ENCODE measurements around the gene ACTR3C.

Gene ACTR3C

DNA sequence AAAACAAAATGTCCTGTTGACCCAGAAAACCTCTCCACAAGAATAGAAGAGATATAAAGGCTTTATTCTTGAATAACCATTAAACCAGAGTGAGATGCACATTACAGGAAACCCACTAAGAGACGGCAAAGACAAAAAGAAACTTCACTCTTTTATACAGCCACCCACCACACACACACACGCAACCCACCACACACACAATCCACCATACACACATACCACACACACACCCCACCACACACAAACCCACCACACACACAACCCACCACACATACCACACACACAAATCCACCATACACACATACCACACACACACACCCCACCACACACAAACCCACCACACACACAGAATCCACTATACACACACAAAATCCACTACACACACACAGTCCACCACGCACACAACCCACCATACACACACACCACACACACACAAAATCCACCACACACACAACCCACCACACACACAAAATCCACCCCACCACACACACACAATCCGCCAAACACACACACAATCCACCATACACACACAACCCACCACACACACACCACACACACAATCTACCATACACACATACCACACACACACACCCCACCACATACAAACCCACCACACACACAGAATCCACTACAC, 35.8 kb upstream of the ACTR3C start:
- DNase-seq = no peak

DNA sequence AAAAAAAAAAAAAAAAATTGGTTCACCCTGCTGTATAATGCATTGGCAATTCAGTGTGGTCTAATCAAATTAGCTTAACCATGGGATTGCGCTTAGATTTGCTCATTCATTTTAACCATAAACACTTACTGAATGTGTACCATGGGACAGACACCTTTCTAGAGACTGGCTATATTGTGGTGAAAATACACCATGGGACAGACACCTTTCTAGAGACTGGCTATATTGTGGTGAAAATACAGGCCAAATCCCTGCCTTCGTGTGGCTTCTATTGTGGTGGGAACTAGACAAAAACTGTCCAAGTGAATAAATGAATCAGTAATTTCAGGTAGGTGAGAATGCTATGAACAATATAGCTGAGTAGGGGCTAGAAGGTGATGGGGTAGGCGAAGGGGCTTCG, 35.1 kb upstream of the ACTR3C start:
- DNase-seq = no peak

DNA sequence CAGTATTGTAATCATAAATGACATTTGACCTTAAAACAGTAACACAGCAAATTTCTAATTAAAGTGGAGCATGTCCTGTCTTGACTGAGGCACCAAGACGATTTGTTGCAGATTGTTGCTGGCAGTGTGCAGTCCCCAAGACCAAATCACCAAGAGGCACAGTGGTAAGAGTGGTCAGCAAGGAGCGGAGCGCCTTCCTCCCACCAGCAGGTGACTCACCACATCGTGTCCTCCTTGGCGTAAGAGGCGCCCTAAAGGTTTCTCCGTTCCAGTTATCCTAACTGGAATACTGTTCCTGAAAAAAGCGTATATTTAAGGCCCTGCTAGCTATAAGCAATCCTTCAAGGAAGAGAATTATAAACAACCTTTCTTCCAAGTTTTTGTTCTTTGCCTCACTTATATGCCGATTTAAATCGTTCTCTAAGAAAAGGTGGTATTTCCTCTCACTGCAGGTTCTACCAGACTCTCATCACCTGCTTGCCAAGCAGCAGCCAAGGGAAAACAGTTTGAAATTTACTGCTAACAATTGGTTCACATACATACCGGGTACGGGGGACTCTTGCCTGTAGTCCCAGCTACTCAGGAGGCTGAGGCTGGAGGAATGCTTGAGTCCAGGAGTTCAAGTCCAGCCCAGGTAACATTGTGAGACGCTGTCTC, 34.6 kb upstream of the ACTR3C start:
- DNase-seq = no peak

DNA sequence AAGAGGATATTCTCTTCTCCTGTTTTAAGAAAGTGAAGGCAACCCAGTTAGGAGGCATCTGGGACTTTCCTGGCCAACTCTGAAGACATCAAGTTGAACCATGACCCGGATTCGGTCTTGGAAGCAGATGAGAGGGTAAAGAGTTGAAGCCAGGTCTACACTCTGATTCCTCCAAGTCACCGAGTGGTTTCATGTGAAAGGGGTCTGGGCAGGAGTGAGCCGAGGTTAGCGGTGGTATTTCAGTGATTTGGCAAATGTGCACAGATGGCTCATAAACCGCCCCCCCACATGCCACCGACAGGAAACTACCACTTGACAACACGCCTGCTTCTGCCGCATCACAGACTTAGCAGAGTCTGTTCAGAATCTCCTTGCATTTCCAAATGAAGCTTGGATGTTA, 33.9 kb upstream of the ACTR3C start:
- peak; percentile 94 for DNase-seq

DNA sequence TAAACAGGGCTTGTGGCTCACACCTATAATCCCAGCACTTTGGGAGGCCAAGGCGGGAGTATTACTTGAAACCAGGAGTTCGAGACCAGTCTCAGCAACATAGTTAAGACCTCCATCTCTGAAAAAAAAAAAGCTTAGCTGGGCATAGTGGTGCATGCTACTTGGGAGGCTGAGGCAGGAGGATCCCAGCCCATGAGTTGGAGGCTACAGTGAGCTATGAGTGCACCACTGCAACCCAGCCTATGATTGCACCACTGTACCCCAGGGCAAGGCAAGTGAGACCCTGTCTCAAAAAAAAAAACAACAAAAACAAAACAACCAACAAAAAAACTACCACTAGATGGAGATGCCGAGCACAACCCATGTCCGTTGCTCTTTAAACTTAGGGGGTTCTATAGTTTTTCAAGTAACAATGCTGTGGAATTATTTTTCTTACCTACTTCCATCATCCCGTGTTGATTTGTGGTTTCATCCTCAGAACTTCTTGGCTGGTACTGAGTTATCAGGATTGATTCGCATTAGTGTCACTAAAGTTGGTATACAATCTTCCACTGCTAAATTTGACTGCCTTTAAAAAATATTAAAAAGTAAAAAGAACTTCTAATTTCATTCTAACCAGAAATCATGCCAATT, 33.0 kb upstream of the ACTR3C start:
- DNase-seq = peak; percentile 61

DNA sequence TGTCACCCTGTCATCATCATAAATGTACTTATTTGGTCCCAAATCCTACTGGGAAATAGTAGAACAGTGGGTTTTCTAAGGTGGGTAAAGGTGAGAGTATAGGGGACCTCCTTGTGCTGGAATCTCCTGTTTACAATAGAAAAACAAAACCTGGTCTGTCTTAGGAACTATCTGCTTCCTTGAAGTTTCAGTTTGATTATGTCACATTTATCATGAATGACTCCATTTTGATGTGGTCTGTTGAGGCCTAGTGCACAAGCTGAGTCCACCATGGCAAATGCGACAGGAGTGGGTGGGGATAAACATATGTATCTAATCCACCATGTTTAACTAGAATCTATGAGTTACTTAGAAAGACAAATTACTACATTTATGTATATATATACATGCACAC, 32.3 kb upstream of the ACTR3C start:
- no peak for DNase-seq

DNA sequence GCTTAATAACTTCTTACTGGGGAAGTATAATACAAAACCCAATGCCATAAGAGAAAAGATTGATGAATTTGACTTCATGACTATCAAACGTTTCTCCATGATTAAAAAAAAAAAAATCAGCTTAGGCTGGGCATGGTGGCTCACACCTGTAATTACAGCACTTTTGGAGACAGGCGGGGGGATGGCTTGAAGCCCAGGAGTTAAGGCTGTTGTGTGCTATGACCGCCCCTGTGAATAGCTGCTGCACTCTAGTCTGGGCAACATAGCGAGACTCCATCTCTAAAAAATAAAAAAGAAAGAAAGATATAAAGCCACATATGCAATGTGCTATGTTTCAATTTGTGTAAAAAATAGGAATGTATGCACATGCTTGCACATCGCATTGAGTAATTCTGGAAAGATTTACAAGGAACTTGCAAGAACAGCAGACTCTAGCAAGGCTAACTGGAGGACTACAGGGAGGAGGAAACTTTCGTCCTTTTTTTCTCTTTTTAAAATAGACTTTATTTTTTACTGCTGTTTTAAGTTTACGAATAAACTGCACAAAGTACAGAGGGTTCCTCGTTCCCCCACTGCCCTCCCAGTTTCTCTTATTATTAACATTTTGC, 28.3 kb upstream of the ACTR3C start:
- no peak for DNase-seq

DNA sequence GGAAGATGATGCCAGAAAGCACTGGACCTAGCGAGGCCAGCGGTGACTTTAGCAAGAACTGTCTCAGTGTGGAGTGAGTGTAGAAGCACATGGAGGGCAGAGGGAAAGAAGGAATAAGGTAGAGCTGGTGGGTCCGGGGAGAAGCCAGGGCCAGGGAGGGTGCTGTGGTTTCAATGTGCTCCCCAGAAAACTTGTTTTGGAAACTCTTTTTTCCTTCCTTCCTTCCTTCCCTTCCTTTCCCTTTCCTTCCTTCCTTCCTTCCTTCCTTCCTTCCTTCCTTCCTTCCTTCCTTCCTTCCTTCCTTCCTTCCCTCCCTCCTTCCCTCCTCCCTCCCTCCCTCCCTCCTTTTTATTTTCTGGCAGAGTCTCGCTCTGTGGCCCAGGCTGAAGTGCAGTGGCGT, 23.6 kb upstream of the ACTR3C start:
- DNase-seq = no peak

DNA sequence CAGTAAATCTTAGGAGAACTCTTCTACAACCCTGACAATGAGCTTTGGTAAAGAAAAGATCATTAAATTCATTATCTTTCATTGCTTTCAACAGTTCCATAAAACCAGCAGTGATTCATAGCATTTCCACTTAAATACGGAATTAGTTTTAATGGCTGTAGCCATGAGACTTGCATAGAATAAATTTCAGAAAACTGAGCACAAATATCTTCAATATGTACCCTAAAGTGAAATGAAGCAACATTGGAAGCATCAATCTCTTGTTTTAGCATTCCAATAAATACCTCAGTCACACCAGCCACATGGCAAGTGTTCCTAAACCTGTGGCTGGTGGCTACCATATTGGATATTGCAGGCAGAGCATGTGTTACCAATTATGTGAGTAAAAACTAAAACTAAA, 21.7 kb upstream of the ACTR3C start:
- DNase-seq = no peak

DNA sequence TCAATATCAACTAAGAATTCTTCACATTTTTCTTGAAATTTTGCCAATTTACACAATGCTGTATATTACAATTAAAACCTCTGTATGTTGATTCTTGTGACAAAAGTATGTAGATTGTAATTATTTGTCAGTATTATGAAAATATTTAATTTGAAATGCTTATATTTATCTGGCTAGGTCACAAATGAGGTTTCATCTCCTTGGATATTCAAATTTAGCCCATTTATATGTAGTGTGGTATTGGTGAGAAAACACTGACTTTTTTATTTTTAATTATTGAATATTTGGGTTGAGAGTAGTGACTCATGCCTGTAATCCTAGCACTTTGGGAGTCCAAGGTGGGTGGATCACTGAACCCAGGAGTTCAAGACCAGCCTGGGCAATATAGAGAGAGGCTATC, 21.0 kb upstream of the ACTR3C start:
- no peak for DNase-seq

DNA sequence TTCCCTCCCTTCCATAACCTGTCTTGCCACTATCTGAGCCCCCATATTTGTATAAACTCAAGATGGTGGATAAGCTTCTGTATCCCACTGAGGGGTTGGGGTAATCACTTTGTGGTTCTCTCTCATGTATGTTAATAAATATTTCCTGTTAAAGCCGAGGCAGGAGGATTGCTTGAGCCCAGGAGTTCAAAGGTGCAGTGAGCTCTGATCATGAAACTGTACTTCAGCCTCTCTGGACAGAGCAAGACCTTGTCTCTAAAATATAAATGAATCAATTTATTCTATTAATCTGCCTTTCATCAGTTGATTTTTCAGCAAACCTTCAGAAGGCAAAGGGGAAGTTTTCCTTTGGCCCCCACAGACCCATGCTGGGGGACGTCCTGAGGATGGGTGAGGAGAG, 19.9 kb upstream of the ACTR3C start:
- DNase-seq = no peak

DNA sequence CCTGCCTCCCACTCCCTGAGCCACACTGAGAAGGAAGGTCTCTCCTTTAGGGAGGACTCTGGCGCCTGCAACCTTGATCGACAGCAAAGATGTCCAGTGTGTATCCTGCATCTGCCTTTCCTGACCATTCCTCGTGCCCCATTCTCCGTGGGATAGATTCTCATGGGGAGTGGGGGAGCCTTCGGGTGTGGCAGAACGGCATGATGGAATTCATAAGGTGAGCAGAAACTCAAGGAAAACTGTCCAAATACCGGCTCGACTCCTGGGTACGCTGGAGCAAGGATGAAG, 18.7 kb upstream of the ACTR3C start:
- no peak for DNase-seq

DNA sequence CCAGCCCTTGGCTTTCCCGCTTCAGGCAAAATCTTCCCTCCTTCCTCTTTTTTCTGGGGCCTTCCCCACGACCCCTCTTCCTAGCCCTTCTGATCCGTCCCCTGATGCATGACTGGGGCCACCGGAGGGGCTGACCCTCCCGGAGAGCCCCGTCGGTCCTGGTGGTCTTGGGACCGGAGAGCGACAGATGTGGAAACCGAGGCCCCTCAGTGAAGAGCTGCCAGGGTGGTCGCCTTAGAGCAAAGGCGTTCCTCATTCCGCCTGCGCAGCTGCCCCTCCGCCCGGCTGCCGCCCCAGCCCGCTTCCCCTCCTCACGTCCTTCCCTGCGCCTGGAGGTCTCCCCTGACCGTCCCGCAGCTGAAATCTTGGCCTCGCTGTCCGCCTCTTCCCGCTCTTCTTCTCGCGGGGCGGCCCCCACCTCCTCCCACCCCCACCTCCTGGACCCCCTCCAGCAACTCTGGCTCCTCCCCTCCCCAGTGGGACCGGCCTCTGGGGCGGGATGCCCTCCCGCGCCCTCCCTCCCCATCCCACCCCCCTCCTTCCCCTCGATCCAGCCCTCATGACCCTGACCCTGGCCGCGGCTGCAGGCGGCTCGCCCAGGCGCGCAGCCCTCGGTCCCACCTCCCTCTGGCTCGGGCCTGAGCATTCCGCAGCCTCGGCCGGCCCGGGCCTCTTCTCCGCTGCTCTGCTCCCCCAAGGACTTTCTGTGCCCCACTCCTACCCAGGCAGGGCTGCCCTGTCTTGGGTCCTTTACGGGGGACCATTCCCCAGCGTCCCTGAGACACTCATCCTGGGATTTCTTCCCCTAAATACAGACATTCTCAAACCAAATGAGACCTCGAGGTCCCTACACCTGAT, 18.1 kb upstream of the ACTR3C start, which contains the start of gene RARRES2:
Gene RARRES2, minus strand, starts transcription at position 367 of the 858 bp plus-strand sequence. CDS start 1,020 bp downstream, outside the sequence.
- no peak for DNase-seq

DNA sequence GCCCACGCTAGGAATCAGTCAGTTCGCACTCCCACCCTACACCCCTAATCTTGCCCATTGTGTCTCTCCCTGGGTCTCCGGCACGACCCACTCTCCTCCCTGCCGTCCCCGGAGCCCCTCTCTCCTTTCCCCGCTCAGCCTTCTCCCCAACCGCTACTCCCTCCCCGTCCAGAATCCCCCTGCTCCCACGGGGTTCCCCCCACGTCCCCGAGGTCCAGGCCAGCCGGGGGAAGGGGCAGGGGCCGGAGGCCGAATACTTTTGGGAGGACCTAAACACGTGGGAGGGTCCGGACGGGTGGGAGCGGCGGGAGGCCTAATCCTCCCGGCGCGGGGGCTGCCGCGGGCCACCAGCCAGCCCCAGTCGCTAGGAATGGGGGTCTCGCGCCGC, 17.5 kb upstream of the ACTR3C start:
- no peak for DNase-seq

DNA sequence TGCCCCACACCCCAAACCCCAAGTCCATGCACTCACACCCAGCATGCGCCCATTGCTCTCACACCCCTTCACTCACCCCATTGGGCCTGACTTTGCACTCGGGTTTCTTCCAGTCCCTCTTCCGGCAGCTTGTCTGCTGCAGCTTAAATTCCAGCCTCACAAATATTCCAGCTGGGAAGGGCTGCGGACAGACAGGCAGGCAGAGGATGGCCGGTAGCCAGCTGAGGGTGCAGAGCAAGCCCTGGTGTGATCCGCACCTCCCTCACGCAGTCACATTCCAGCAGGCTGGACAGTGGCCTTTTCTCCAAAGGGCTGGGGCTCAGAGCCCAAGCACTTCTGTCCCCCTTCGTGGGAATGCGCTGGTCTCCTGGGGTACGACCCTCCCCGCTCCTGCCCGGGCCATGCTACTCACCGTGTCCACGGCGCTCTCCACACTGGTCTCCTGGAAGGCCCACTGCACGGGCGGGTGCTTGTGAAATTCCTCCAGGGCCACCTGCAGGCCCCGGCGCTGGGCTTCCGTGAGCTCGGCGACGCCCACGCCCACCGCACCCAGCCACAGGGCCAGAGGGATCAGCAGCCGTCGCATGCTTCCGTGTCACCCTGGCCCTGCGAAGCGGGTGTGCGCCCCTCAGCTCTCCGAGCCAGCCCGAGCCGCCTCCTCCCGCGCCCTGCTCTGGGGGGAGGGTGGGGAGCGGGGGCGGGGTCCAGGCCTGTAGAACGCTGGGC, 16.8 kb upstream of the ACTR3C start:
- no peak for DNase-seq

DNA sequence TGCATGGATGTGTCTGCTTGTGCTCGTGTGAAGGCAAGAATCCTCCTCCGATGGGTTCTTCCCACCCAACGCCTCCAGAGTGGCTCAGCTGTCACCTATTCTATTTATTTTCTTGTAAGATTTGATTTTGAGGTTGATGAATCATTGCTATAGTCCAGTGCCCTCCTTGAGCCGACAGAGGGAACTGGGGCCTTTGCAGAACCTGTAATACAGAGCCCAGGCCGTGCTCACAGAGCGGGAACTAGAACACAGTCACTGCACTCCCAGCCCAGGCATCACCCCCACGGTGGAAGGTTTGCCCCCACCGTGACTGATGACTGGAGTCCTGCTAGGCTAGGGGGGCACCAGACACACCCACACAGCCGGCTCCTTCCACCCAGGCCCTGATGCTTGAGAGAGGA, 16.1 kb upstream of the ACTR3C start:
- no peak for DNase-seq

DNA sequence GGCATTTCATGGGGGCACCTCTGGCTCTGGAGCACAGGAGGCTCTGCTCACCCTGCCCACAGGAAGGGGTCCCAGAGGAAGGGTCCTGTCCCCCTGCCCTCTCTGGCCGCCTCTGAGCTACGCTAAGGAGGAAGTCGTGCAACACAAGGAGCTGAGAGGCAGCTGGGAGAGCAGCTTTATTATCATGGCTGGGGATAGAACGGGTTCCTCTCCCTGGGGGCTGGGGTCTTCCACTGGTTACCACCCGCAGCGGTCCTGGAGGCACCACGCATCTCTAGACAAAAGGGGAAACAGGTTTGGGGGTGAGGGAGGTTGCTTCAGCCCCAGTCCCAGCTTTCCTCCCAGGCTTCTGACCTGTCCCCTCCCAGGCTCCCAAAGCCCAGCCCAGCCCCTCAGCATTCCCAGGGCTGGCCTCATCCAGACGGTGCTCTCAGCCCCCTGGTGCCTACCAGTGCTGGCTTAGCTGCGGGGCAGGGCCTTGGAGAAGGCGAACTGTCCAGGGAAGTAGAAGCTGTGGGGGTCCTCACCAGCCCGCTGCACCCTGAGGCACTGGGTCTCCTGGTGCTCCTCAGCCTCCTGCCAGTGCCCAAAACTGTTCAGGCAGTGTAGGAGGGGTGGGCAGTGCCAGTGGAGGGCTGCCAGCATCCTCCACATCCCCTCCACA, 15.0 kb upstream of the ACTR3C start:
- DNase-seq = no peak

DNA sequence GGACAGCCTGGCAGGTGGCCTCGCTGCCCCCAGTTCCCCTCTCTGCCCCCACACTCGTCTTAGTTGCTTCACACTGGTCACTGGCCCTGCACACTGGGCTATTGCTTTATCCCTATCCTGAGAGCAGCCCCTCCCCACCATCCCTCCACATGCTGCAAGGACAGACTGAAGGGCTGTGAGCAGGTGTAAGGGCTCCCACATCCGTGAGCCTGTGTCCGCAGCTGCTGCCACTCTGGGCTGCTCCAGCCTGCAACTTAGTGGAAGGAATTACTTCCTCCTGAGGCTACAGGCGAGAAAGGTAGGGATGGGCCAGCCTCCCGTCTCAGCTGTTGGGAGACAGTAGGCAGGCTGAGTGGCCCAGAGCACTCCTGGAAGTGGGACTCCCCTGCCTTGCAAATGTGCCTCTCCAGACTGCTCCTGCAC, 14.3 kb upstream of the ACTR3C start:
- DNase-seq = no peak

DNA sequence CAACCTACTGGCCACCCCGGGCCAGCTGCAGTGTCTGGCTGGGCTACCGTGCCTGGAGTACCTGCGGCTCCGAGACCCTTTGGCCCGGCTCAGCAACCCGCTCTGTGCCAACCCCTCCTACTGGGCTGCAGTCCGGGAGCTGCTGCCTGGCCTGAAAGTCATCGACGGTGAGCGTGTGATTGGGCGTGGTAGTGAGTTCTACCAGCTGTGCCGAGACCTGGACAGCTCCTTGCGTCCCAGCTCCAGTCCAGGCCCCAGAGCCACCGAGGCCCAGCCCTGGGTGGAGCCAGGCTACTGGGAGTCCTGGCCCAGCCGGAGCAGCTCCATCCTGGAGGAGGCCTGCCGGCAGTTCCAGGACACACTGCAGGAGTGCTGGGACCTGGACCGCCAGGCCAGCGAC, 13.8 kb upstream of the ACTR3C start:
- no peak for DNase-seq

DNA sequence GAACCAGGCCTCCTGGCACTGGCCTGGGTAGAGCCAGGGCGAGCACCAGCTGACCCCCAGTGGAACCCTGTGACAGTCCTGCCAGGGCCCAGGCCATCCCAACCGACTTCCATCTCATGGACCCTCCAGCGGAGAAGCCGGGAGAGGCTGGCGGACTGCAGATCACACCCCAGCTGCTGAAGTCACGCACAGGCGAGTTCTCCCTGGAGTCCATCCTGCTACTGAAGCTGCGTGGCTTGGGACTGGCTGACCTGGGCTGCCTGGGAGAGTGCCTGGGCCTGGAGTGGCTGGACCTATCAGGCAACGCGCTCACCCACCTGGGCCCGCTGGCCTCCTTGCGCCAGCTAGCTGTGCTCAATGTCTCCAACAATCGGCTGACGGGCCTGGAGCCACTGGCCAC, 13.4 kb upstream of the ACTR3C start:
- no peak for DNase-seq

DNA sequence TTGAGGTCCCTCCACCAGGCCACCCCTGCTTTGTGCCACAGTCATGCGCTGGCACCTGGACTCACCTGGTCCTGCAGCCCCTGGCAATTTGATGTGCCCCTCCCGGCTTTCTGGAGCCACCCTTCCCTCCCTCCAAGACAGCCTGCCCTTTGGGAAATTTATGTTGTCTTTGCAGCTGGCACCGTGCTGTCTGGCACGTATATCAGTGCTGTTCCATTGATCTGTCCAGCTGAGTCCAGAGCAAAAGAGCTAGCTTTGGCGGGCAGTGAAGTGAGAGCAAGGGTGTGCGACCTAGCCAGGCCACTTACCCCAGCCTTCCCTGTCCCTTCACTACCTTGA, 12.4 kb upstream of the ACTR3C start:
- DNase-seq = no peak

DNA sequence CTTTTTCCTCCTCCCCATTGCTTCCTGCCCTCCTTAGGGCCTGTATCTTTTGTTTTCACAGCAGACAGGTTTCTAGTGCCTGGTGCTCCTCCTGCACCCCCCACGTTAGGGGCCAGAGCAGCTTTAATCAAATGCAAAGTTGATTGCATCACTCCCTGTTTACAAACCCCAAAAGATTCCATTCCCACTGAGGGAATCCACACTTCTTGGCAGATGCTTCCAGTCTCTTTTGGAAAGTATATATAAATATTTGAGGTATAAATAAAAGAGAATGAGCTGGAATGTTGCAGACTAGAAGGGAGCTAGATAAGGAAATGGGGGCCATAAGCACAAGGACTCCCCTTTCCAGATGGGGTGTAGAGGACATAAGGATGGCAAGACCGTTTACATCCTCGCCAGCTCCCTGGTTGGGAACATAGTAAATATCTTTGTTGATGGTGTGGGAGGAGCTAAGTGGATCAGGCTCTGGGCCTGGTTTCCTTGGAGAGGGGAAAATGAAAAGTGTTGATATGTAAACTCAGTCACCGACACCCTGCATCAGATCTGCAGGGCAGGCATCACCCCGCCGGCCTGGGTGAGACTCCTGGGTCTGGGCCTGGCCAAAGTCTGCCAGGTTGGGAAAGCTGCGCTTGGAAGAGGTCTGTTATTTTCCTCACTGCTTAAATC, 11.9 kb upstream of the ACTR3C start:
- DNase-seq = no peak

Data from DMS 273 treated with DMSO at 0.1 percent for 48 hours (cell line).